OCI-M2 (cell line): Measurements from ENCODE around the gene BRF1.
"Not testable (repeated sequence)": the region's sequence is repeated elsewhere in the genome, so short reads cannot be mapped to it uniquely, and the experiment has no call there.

Experiments used
- DNase-seq: peaks from one replicate; lab custom pipeline; 2025; ENCODE audit not compliant: unreplicated experiment; lab: John Stamatoyannopoulos, UW

BRF1 gene

GRCh38 chr14:105292826-105293711 is 7.7 kb downstream of the BRF1 start:
- DNase-seq, result no peak

GRCh38 chr14:105290621-105291346 is 10.0 kb downstream of the BRF1 start:
- no peak for DNase-seq

- not testable (repeated sequence) for DNase-seq
These were observed 11.9 kb downstream of the BRF1 start for GRCh38 chr14:105288936-105289335.

GRCh38 chr14:105287249-105288102 is 13.3 kb downstream of the BRF1 start:
- no peak for DNase-seq

GRCh38 chr14:105286759-105287144 is 14.0 kb downstream of the BRF1 start:
- DNase-seq, result no peak

- DNase-seq, result no peak
These were observed 15.6 kb downstream of the BRF1 start for GRCh38 chr14:105285174-105285573.

GRCh38 chr14:105283899-105284298 is 16.9 kb downstream of the BRF1 start:
- DNase-seq, result no peak

GRCh38 chr14:105283028-105283427 is 17.8 kb downstream of the BRF1 start:
- no peak for DNase-seq

- DNase-seq, result no peak
These were observed 18.6 kb downstream of the BRF1 start for GRCh38 chr14:105282098-105282725.

GRCh38 chr14:105281371-105282097 is 19.3 kb downstream of the BRF1 start:
- DNase-seq, result no peak

GRCh38 chr14:105280525-105280924 is 20.3 kb downstream of the BRF1 start:
- no peak for DNase-seq

GRCh38 chr14:105279642-105280361 is 21.0 kb downstream of the BRF1 start:
- no peak for DNase-seq

- DNase-seq, result not testable (repeated sequence)
These were observed 23.4 kb downstream of the BRF1 start for GRCh38 chr14:105277448-105277847.

GRCh38 chr14:105275267-105275946 is 25.4 kb downstream of the BRF1 start:
- DNase-seq, result no peak

GRCh38 chr14:105274637-105275036 is 26.2 kb downstream of the BRF1 start:
- DNase-seq, result no peak

- DNase-seq, result no peak
These were observed 27.7 kb downstream of the BRF1 start for GRCh38 chr14:105273062-105273461.

GRCh38 chr14:105272623-105273022 is 28.2 kb downstream of the BRF1 start:
- DNase-seq, result no peak

- DNase-seq, result no peak
These were observed 29.4 kb downstream of the BRF1 start for GRCh38 chr14:105271224-105271890.
